GM10248 (cell line): Measurements from ENCODE around the gene SLC2A4.

Source experiments
- CTCF ChIA-PET: fragments of 300-600 bp; sonication (Branson Sonifier 250); formaldehyde crosslinking; extraction: SDS; loops from one replicate; lab custom pipeline; 2021; ENCODE audit warnings: antibody characterized with exemption; lab: Yijun Ruan, JAX
- POLR2A ChIA-PET: fragments of 350-650 bp; sonication (Branson Sonifier 250); formaldehyde crosslinking; extraction: SDS; loops from one replicate; lab custom pipeline; 2020; ENCODE audit warnings: antibody characterized with exemption; lab: Yijun Ruan, JAX
- DNase-seq: peaks from one replicate; pipeline ENCODE4 v3.0.0; 2012; ENCODE audit errors: extremely low spot score
- CTCF ChIP-seq: IDR thresholded peaks from 2 replicates; pipeline ENCODE4 v1.5.1; 2012; ENCODE audit warnings: mild to moderate bottlenecking, low read depth; ENCODE audit errors: extremely low read depth, missing control alignments, control extremely low read depth

The SLC2A4 gene

GRCh38 chr17:7290685-7291084 is 9.2 kb downstream of the SLC2A4 start:
- DNase-seq: no peak
- POLR2A ChIA-PET: no interaction called here
- CTCF ChIA-PET: interaction anchor here (1.7 to 3.4 kb wide), 3 partner anchors 8 to 65 kb away, joined by 5 to 20 read pairs (median 7); partner anchors contain the start of gene SLC2A4
- TF ChIP-seq CTCF: no peak

GRCh38 chr17:7292194-7292593 is 10.7 kb downstream of the SLC2A4 start:
- no peak for TF ChIP-seq CTCF
- ChIA-PET CTCF (interaction anchor here (1.1 to 3.4 kb wide), 5 partner anchors 10 to 32 kb away, joined by 3 to 20 read pairs (median 4); partner anchors contain the start of gene SLC2A4), POLR2A (no interaction called here)
- no peak for DNase-seq

DNA sequence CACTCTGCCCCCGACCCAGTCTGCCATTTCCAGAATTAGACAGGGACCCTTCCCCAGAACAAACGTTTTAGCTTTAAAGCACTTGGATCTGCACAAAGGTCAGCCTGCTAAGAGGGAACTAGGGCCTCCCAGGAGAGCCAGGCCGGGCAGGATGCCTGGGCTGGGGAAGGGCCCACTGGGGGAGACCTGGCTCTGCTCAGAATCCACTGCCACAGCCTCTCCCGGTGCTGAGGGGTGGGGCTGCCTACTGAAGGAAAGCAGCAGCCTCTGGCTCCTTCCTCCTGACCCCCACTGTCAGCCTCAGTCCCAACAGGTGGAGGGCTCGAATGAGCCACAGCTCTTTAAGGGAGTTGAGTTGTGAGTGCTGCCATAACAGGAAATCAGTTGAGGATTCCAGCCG is 11.2 kb downstream of the SLC2A4 start:
- ChIA-PET POLR2A (no interaction called here), CTCF (interaction anchor here (1.1 to 3.4 kb wide), 4 partner anchors 10 to 33 kb away, joined by 3 to 20 read pairs (median 4); partner anchors contain the start of gene SLC2A4)
- no peak for TF ChIP-seq CTCF
- DNase-seq: no peak

GRCh38 chr17:7293159-7293558 is 11.6 kb downstream of the SLC2A4 start:
- no peak for TF ChIP-seq CTCF
- CTCF ChIA-PET: interaction anchor here (1.4 to 3.4 kb wide), 3 partner anchors 11 to 33 kb away, joined by 3 to 20 read pairs (median 4); partner anchors contain the start of gene SLC2A4
- DNase-seq: no peak
- POLR2A ChIA-PET: no interaction called here

- no peak for TF ChIP-seq CTCF
- CTCF ChIA-PET: interaction anchor here (0.9 to 3.4 kb wide), 2 partner anchors 8 to 11 kb away, joined by 3 to 20 read pairs; partner anchors contain the start of gene SLC2A4
- no peak for DNase-seq
- POLR2A ChIA-PET: interaction anchor here (0.6 kb wide), 1 partner anchor 9 kb away, joined by 3 read pairs; no protein-coding TSS in a partner anchor
These were observed 12.5 kb downstream of the SLC2A4 start for GRCh38 chr17:7293816-7294613.

DNA sequence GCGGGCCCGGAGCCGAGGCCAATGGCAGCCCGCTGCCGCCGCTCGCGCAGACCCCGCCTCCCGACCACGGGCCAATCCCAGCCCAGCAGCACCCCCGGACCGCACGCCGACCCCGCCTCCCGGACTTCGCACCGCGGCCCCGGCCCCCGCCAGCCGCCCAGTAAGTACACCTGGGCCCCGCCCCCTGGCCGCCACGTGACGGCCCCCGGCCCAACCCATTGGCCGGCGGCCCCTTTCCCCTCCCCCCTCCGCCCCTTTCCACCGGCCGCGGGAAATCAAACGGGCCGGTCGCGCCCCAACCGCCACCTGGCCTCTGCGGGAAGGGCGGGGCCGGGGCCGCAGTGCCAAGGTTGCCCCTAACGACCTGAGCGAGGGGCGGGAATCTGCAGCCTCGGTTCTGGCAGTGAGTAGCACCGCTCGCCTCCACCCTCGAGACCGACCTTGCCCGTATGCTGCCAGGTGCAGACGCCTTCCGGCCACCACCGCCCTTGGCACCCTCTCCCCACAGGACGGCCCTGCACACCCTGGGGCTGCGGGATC is 13.2 kb downstream of the SLC2A4 start, which contains the start of gene YBX2:
Gene YBX2 (minus strand): TSS at position 26 of the 540 bp plus-strand sequence. CDS start 139 bp downstream, outside the sequence.
- TF ChIP-seq CTCF: no peak
- POLR2A ChIA-PET: no interaction called here
- CTCF ChIA-PET: no interaction called here
- peak; percentile 86 for DNase-seq
